Neutrophil (primary cell): ENCODE data around the gene SIAH3.
"Not testable (repeated sequence)": the region's sequence is repeated elsewhere in the genome, so short reads cannot be mapped to it uniquely, and the experiment has no call there.

Source experiments
- H3K27ac ChIP-seq: fragments of 200-600 bp; sonication (generic); 2 replicates; pipeline ENCODE4 v1.5.1; 2016; ENCODE audit warnings: mild to moderate bottlenecking, moderate library complexity
- H3K27me3 ChIP-seq: fragments of 200-600 bp; sonication (generic); 2 replicates; pipeline ENCODE4 v1.6.0; 2016; ENCODE audit warnings: mild to moderate bottlenecking
- H3K36me3 ChIP-seq: fragments of 200-600 bp; sonication (generic); 2 replicates; pipeline ENCODE4 v1.5.1; 2017
- H3K4me1 ChIP-seq, 2 experiments: fragments of 200-600 bp in 1 of 2; sonication (generic) in 1 of 2; 1 replicate in 1 of 2; 2 replicates in 1 of 2; pipeline versions ENCODE4 v1.5.1 to v1.6.1; 2013 to 2016; ENCODE audit warnings: low read depth in 1 of 2, low read length in 1 of 2, mild to moderate bottlenecking in 1 of 2, moderate library complexity in 1 of 2; ENCODE audit not compliant: control insufficient read depth in 1 of 2, insufficient read depth in 1 of 2
- H3K4me3 ChIP-seq, 2 experiments: fragments of 200-600 bp in 1 of 2; sonication (generic) in 1 of 2; 1 replicate in 1 of 2; 2 replicates in 1 of 2; pipeline ENCODE4 v1.5.1; 2013 to 2016; ENCODE audit warnings: low read depth in 1 of 2, low read length in 1 of 2, mild to moderate bottlenecking in 1 of 2, moderate library complexity in 1 of 2
- H3K9me3 ChIP-seq: fragments of 200-600 bp; sonication (generic); 2 replicates; pipeline ENCODE4 v1.5.1; 2016
- CTCF ChIP-seq: fragments of 200-600 bp; sonication (generic); IDR thresholded peaks from 2 replicates; pipeline ENCODE4 v1.5.1; 2016; ENCODE audit warnings: antibody characterized with exemption

SIAH3 gene

GRCh38 chr13:45873491-45874325, 22.2 kb upstream of the SIAH3 start:
- Histone ChIP-seq H3K4me3 (no peak overlapping the region), H3K4me1 (no peaks in the 10 kb centered on the region), H3K27ac (no peak overlapping the region), H3K36me3 (no peaks in the 10 kb centered on the region), H3K27me3 (no peaks in the 10 kb centered on the region), H3K9me3 (no peaks in the 10 kb centered on the region)
- TF ChIP-seq CTCF: no peak

GRCh38 chr13:45872566-45872965, 21.0 kb upstream of the SIAH3 start:
- Histone ChIP-seq H3K27ac (no peak overlapping the region), H3K4me3 (no peak overlapping the region), H3K27me3 (no peaks in the 10 kb centered on the region), H3K9me3 (no peaks in the 10 kb centered on the region), H3K4me1 (no peaks in the 10 kb centered on the region), H3K36me3 (no peaks in the 10 kb centered on the region)
- no peak for TF ChIP-seq CTCF

- H3K4me1 ChIP-seq, H3K27ac ChIP-seq, H3K4me3 ChIP-seq, H3K9me3 ChIP-seq, H3K27me3 ChIP-seq, H3K36me3 ChIP-seq: not testable (repeated sequence)
Measured at GRCh38 chr13:45871201-45871600, 19.6 kb upstream of the SIAH3 start.

- Histone ChIP-seq H3K4me1 (no peaks in the 10 kb centered on the region), H3K36me3 (no peaks in the 10 kb centered on the region), H3K27me3 (no peaks in the 10 kb centered on the region), H3K4me3 (no peak overlapping the region), H3K27ac (no peak overlapping the region), H3K9me3 (no peaks in the 10 kb centered on the region)
- no peak for TF ChIP-seq CTCF
Measured at GRCh38 chr13:45870232-45870631, 18.7 kb upstream of the SIAH3 start.

GRCh38 chr13:45865414-45865813, 13.9 kb upstream of the SIAH3 start:
- Histone ChIP-seq H3K36me3 (no peaks in the 10 kb centered on the region), H3K4me1 (no peaks in the 10 kb centered on the region), H3K27ac (no peak overlapping the region), H3K9me3 (no peaks in the 10 kb centered on the region), H3K4me3 (no peak overlapping the region), H3K27me3 (peaks cover 18% of the 10 kb centered on the region)
- no peak for TF ChIP-seq CTCF

GRCh38 chr13:45863709-45864590, 12.4 kb upstream of the SIAH3 start:
- H3K27ac ChIP-seq: no peak overlapping the region
- H3K27me3 ChIP-seq: peaks cover 18% of the 10 kb centered on the region
- no peaks in the 10 kb centered on the region for H3K9me3 ChIP-seq
- no peaks in the 10 kb centered on the region for H3K4me1 ChIP-seq
- no peak for TF ChIP-seq CTCF
- no peaks in the 10 kb centered on the region for H3K36me3 ChIP-seq
- H3K4me3 ChIP-seq: no peak overlapping the region
